SK-N-SH treated with all-trans-retinoic acid at 6 μM for 48 hours (cell line): ENCODE measurements around the gene LRRC53.

Experiments
- ATAC-seq: fragments of 200-7000 bp; cut with Tn5 transposase; 3 replicates; pipeline ENCODE4 v1.9.1; 2020; ENCODE audit warnings: mild to moderate bottlenecking, moderate library complexity
- ARNTL ChIP-seq: fragments of 450-650 bp; formaldehyde crosslinking; IDR thresholded peaks from 2 replicates; pipeline ENCODE4 v1.5.0; 2020; ENCODE audit warnings: low read depth, mild to moderate bottlenecking, moderate library complexity, borderline replicate concordance
- BACH2 ChIP-seq: fragments of 250-450 bp; sonication (Bioruptor Pico); IDR thresholded peaks from 2 replicates; pipeline ENCODE4 v1.9.0; 2021; ENCODE audit warnings: mild to moderate bottlenecking, borderline replicate concordance
- CSDC2 ChIP-seq: fragments of 250-450 bp; sonication (Bioruptor Pico); IDR thresholded peaks from 2 replicates; pipeline ENCODE4 v1.5.0; 2020; ENCODE audit warnings: mild to moderate bottlenecking, moderate library complexity
- ESRRG ChIP-seq: fragments of 250-450 bp; sonication (Bioruptor Pico); IDR thresholded peaks from 2 replicates; pipeline ENCODE4 v1.6.1; 2021; ENCODE audit warnings: mild to moderate bottlenecking
- GLIS3 ChIP-seq: fragments of 250-450 bp; sonication (Bioruptor Pico); IDR thresholded peaks from 2 replicates; pipeline ENCODE4 v1.5.0; 2020; ENCODE audit warnings: mild to moderate bottlenecking, moderate library complexity
- ISL1 ChIP-seq: fragments of 250-450 bp; sonication (Bioruptor Pico); IDR thresholded peaks from 2 replicates; pipeline ENCODE4 v2.1.2; 2022; ENCODE audit warnings: mild to moderate bottlenecking, moderate library complexity
- OSR1 ChIP-seq: fragments of 250-450 bp; sonication (Bioruptor Pico); IDR thresholded peaks from 2 replicates; pipeline ENCODE4 v1.8.0; 2022; ENCODE audit warnings: moderate library complexity, mild to moderate bottlenecking, inconsistent platforms
- POU6F1 ChIP-seq: fragments of 250-450 bp; sonication (Bioruptor Pico); IDR thresholded peaks from 2 replicates; pipeline ENCODE4 v1.8.0; 2021; ENCODE audit warnings: low read depth, mild to moderate bottlenecking, moderate library complexity, borderline replicate concordance
- RARB ChIP-seq: fragments of 250-450 bp; sonication (Bioruptor Pico); IDR thresholded peaks from 2 replicates; pipeline ENCODE4 v1.8.0; 2021; ENCODE audit warnings: mild to moderate bottlenecking, moderate library complexity
- SNAI2 ChIP-seq: fragments of 250-450 bp; sonication (Bioruptor Pico); IDR thresholded peaks from 2 replicates; pipeline ENCODE4 v1.5.0; 2020; ENCODE audit warnings: mild to moderate bottlenecking, moderate library complexity
- TCF4 ChIP-seq: fragments of 250-450 bp; sonication (Bioruptor Pico); IDR thresholded peaks from 2 replicates; pipeline ENCODE4 v1.8.0; 2021; ENCODE audit warnings: mild to moderate bottlenecking, moderate library complexity, borderline replicate concordance
- TOX ChIP-seq: fragments of 250-450 bp; sonication (Bioruptor Pico); IDR thresholded peaks from 2 replicates; pipeline ENCODE4 v1.8.0; 2021; ENCODE audit warnings: mild to moderate bottlenecking, moderate library complexity, borderline replicate concordance
- TSHZ2 ChIP-seq: fragments of 250-450 bp; sonication (Bioruptor Pico); IDR thresholded peaks from 2 replicates; pipeline ENCODE4 v1.5.0; 2020; ENCODE audit warnings: mild to moderate bottlenecking, moderate library complexity
- ZC3H10 ChIP-seq: fragments of 250-450 bp; sonication (Bioruptor Pico); IDR thresholded peaks from 2 replicates; pipeline ENCODE4 v1.5.1; 2021; ENCODE audit warnings: mild to moderate bottlenecking, moderate library complexity
- ZFP30 ChIP-seq: fragments of 450-650 bp; formaldehyde crosslinking; IDR thresholded peaks from 2 replicates; pipeline ENCODE4 v1.5.0; 2022; ENCODE audit warnings: mild to moderate bottlenecking, moderate library complexity
- ZNF565 ChIP-seq: fragments of 450-650 bp; formaldehyde crosslinking; conservative IDR thresholded peaks from 2 replicates; pipeline ENCODE4 v1.5.0; 2020; ENCODE audit warnings: low read depth, mild to moderate bottlenecking, moderate library complexity
- ZNF70 ChIP-seq: fragments of 450-650 bp; formaldehyde crosslinking; IDR thresholded peaks from 2 replicates; pipeline ENCODE4 v1.5.0; 2020; ENCODE audit warnings: mild to moderate bottlenecking, moderate library complexity
- ZNF8 ChIP-seq: fragments of 450-650 bp; formaldehyde crosslinking; IDR thresholded peaks from 2 replicates; pipeline ENCODE4 v1.5.0; 2020; ENCODE audit warnings: mild to moderate bottlenecking, moderate library complexity
- TF ChIP-seq, protein P1 (sequence below): fragments of 250-450 bp; sonication (Bioruptor Pico); IDR thresholded peaks from 2 replicates; pipeline ENCODE4 v1.5.1; 2020; ENCODE audit warnings: low read depth, mild to moderate bottlenecking, moderate library complexity
- TF ChIP-seq, protein P2 (sequence below): fragments of 250-450 bp; sonication (Bioruptor Pico); IDR thresholded peaks from 2 replicates; pipeline ENCODE4 v1.8.0; 2020; ENCODE audit warnings: mild to moderate bottlenecking, moderate library complexity, borderline replicate concordance
- TF ChIP-seq, protein P3 (sequence below): fragments of 250-450 bp; sonication (Bioruptor Pico); IDR thresholded peaks from 2 replicates; pipeline ENCODE4 v1.5.1; 2021; ENCODE audit warnings: mild to moderate bottlenecking, moderate library complexity

LRRC53 gene

DNA sequence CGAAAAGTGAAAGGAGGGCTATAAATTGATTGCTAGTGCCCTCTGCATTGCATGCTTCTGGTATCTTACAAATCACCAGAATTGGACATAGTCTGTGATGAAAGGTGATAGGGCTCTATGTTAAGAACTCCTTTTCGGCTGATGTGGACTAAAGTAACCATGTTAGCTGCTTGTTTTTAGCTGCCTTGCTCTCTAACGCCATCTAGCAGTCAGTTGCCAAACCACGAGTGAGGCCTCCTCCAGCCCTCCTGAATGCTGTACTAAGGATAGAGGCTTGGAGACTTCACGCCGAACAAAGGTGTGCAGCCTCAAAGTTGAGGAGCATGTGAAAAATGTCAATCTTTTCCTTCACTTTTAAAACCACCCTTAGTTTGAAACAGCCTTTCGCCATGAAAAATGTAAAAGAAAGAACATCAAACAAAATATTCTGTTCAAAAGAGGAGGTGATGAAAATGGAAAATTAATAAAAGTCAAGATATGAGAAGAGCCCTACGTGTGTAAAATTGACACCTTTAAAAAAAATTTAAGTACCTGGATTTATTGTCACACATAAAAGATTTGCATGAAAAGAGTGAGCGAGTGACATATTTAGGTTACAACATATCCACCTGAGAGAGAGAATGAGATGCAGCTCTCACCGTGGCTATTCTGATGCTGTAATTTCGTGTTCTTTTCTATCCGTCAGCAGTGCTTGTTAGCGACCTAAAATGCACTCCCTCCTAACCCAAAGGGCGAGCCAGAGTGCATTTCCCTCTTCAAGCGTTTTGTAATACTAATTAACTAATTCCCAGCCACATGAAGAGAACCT is 8.1 kb downstream of the LRRC53 start (continued):
- TF ChIP-seq TSHZ2 (no peak), GLIS3 (CRISPR knock-in tag) (no peak), POU6F1 (CRISPR knock-in tag) (no peak), RARB (CRISPR knock-in tag) (no peak)

GRCh38 chr1:74502858-74503257 is 9.6 kb downstream of the LRRC53 start:
- no peak for ATAC-seq
- TF ChIP-seq ZFP30 = no peak
- no peak for TF ChIP-seq ISL1 (CRISPR knock-in tag)
- no peak for TF ChIP-seq OSR1 (CRISPR knock-in tag)
- TF ChIP-seq ZC3H10 (CRISPR knock-in tag) = no peak
- no peak for TF ChIP-seq ARNTL (CRISPR knock-in tag)
- TF ChIP-seq, protein P1, sequence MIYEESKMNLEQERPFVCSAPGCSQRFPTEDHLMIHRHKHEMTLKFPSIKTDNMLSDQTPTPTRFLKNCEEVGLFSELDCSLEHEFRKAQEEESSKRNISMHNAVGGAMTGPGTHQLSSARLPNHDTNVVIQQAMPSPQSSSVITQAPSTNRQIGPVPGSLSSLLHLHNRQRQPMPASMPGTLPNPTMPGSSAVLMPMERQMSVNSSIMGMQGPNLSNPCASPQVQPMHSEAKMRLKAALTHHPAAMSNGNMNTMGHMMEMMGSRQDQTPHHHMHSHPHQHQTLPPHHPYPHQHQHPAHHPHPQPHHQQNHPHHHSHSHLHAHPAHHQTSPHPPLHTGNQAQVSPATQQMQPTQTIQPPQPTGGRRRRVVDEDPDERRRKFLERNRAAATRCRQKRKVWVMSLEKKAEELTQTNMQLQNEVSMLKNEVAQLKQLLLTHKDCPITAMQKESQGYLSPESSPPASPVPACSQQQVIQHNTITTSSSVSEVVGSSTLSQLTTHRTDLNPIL (CRISPR knock-in tag) = no peak
- no peak for TF ChIP-seq CSDC2 (CRISPR knock-in tag)
- TF ChIP-seq RARB (CRISPR knock-in tag) = no peak
- no peak for TF ChIP-seq ESRRG (CRISPR knock-in tag)
- no peak for TF ChIP-seq BACH2 (CRISPR knock-in tag)
- TF ChIP-seq GLIS3 (CRISPR knock-in tag) = no peak

DNA sequence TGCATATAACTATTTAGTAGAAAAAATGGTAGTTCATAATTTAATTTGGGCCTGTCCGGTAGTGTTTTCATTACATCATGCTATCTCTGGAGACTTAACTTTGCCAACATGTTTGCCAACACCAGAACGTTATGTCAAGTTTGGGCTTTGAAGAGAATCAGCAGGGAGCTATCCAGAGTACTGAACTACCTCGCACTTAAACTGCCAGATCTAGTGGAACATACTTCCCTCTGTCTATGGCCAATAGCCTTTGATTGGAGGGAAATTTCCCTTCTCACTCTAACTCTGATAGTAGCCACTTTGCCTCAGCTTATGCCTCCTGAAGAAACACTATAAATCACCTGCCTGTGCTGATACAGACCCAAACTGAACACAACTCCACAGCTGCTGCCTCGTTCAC is 10.0 kb downstream of the LRRC53 start:
- ATAC-seq = peak; percentile 59
- TF ChIP-seq TSHZ2 (peak; percentile 54; the same call in 1 of the 2 replicates), POU6F1 (CRISPR knock-in tag) (no peak), ARNTL (CRISPR knock-in tag) (no peak), ZNF70 (CRISPR knock-in tag) (no peak), BACH2 (CRISPR knock-in tag) (no peak), ESRRG (CRISPR knock-in tag) (no peak), ZNF565 (CRISPR knock-in tag) (0 out of 2 replicates have a peak, but pooled peaks have one; percentile 27), ZFP30 (peak; percentile 12; the same call in 1 of the 2 replicates), TCF4 (CRISPR knock-in tag) (no peak), SNAI2 (CRISPR knock-in tag) (peak; percentile 97), TOX (CRISPR knock-in tag) (no peak), ZNF8 (CRISPR knock-in tag) (no peak), CSDC2 (CRISPR knock-in tag) (peak; percentile 90)
- TF ChIP-seq, protein P1 (CRISPR knock-in tag) = 0 out of 2 replicates have a peak, but pooled peaks have one; percentile 41
- TF ChIP-seq, protein P2, sequence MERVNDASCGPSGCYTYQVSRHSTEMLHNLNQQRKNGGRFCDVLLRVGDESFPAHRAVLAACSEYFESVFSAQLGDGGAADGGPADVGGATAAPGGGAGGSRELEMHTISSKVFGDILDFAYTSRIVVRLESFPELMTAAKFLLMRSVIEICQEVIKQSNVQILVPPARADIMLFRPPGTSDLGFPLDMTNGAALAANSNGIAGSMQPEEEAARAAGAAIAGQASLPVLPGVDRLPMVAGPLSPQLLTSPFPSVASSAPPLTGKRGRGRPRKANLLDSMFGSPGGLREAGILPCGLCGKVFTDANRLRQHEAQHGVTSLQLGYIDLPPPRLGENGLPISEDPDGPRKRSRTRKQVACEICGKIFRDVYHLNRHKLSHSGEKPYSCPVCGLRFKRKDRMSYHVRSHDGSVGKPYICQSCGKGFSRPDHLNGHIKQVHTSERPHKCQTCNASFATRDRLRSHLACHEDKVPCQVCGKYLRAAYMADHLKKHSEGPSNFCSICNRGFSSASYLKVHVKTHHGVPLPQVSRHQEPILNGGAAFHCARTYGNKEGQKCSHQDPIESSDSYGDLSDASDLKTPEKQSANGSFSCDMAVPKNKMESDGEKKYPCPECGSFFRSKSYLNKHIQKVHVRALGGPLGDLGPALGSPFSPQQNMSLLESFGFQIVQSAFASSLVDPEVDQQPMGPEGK = no peak
- TF ChIP-seq, protein P3, sequence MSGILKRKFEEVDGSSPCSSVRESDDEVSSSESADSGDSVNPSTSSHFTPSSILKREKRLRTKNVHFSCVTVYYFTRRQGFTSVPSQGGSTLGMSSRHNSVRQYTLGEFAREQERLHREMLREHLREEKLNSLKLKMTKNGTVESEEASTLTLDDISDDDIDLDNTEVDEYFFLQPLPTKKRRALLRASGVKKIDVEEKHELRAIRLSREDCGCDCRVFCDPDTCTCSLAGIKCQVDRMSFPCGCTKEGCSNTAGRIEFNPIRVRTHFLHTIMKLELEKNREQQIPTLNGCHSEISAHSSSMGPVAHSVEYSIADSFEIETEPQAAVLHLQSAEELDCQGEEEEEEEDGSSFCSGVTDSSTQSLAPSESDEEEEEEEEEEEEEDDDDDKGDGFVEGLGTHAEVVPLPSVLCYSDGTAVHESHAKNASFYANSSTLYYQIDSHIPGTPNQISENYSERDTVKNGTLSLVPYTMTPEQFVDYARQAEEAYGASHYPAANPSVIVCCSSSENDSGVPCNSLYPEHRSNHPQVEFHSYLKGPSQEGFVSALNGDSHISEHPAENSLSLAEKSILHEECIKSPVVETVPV (CRISPR knock-in tag) = no peak
